8988T (cell line): ENCODE measurements around the gene C2orf80.
"Not testable (repeated sequence)": the region's sequence is repeated elsewhere in the genome, so short reads cannot be mapped to it uniquely, and the experiment has no call there.

ENCODE experiments used
- DNase-seq: peaks from one replicate; pipeline ENCODE4 v3.0.0; 2011

Gene C2orf80

DNA sequence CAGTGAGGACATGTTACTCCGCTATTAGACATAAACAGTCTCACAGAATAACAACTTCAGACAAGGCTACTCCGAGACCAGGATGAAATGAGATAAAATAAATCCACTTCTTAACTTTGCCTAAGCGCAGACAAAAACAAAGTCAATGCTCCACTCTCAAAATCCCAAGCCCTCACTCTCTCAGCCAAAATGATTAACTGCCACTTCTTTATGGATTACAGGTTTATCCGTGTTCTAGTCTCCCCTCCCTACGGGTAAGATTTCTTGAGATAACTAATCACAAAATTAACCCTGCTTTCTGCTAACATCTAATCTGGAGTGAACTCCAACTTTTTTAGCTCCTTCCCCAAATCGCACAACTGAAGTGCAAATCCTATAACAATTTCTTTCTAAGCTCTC lies 59.1 kb downstream of the C2orf80 start:
- no peak for DNase-seq

DNA sequence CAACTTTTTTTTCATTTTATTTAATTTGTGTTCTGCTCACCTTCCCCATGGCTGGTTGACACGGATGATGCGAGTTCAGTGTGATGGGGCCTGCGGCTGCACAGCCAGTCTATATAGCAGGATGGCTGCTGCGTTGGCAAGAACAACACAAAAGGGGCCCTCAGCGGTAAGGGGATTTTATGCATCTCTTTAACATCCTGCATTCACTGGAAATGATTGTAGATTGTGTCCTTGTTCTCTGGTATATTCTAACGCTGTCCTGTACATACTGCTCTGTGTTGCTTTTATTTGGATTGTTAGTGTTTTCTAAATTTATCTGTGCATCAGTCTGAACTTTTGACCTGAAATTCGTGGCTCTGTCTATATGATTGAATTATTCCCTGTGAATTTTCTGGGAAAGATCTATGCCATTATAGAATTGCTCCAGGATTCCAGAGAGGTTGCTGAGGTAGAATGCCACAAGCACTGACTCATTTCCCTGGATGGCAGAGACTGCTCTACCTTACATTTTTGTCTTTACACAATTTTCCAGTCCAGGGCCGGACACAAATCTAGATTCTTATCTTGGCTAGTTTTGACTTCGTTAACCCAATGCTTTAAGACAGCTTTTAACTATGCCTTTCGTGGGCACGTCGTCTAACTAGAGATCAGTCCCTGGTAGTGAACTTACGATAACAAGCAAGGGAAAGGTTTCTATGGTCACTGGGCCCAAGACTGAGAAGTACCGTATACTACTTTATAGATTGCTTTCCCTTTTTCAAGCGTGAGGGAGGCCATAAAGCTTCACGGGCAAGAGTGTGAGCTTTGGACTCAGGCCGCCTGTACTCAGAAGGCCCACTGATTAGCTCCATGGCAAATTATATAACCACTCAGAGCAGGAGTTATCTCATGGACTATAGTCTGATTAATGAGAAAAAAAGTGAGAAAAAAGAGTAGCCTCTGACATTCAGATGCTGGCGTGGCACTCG lies 59.8 kb downstream of the C2orf80 start, which contains the start of gene CRYGC:
Gene CRYGC, minus strand, starts transcription at position 85 of the 968 bp plus-strand sequence. Its CDS starts 36 bp downstream, at position 49.
- no peak for DNase-seq

- DNase-seq = no peak
Observed at GRCh38 chr2:208128136-208128535, 61.7 kb downstream of the C2orf80 start.

DNA sequence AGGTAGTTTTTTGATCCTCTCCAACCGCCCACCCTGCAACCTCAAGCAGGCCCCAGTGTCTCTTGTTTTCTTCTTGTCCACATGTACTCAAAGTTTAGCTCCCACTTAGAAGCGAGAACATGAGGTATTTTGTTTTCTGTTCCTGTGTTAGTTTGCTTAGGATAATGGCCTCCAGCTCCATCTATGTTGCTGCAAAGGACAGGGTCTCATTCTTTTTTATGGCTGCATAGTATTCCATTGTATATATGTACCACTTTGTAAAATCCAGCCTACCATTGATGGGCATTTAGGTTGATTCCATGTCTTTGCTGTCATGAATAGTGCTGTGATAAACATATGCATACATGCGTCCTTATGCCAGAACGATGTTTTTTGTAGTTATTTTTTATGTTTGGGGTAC lies 62.7 kb downstream of the C2orf80 start:
- no peak for DNase-seq

- DNase-seq = no peak
Observed at GRCh38 chr2:208125251-208125650, 64.6 kb downstream of the C2orf80 start.

DNA sequence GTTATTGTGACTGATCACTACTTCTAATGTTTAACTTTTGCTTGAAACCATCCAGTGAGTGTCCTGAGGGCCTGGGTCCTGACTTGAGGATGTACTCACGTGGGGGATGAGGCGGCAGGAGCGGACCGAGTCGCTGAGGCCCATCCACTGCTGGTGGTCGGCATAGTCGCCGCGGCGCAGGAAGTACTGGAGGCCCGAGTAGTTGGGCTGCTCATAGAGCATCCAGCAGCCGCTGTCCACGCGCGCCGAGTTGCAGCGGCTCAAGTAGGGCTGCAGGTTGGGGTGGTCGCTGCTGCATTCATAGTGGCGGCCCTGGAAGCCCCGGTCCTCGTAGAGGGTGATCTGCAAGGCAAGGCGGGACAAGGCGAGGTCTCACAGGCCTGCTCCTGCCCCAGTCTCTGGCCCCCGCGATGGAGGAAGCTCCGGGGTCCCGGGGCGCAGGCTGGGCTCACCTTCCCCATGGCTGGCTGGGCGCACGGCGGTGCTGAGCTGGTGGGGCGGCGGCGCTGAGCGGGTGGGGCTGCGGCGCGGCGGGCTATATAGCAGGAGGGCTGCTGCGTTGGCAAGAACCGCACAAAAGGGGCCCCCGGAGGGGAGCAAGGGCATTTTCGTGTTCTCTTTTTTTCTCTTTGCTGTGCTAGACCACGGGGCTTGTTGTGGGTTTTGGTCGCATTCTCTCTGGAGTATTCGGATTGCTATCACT lies 65.7 kb downstream of the C2orf80 start, which contains the start of gene CRYGD:
Gene CRYGD, minus strand, starts transcription at position 512 of the 703 bp plus-strand sequence. Its CDS starts 51 bp downstream, at position 461.
- DNase-seq = not testable (repeated sequence)

DNA sequence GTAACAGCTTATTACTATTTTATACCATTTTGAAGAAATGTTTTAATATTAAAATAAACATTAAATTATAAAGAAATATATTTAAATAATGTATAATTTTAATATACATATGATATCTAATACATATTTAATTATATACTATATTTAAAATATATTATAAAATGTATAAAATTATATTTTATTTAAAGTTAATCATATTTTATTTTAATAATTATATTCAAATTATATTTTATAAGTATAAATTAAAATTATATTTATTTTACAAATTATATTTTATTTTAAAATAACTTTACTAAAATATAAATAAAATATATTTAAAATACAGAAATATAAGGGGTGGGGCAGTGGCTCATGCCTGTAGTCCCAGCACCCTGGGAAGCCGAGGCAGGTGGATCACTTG lies 67.6 kb downstream of the C2orf80 start:
- no peak for DNase-seq

DNA sequence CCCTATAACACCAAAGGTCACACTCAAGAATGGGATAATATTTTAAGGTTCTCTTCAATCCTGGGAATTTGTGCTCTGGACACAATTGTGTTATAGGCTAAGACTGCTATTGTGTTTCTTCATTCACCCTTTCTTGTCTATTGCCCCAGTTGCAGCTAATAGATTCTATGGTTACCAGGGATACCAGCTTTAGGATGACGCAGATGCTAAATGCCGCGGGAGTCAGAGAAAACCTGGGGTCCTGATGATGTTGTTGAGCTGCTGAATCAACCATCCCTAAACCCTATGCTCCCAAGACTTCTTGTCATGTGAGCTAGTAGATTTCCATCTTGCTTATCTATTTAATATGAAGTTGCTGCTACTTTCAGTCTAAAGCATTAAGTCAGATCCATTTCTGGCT lies 70.9 kb downstream of the C2orf80 start:
- DNase-seq = no peak

DNA sequence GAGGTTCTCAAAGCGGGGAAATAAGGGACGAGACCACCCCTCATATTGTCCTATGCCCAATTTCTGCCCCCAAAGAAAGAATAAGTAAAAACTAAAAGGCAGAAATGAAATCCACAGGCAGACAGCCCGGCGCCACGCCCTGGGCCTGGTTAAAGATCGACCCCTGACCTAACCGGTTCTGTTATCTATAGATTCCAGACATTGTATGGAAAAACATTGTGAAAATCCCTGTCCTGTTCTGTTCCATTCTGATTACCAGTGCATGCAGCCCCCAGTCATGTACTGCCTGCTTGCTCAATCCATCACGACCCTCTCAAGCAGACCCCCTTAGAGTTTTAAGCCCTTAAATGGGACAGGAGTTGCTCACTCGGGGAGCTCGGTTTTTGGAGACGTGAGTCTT lies 72.4 kb downstream of the C2orf80 start:
- not testable (repeated sequence) for DNase-seq
